ENCODE results near the gene NFIX. TPM values are rescaled to one million over a fixed set of nuclear protein-coding genes. Genes with fewer than 3 reads are reported as not detected.

NFIX gene
- polyA plus RNA-seq, 3 donors = 0.25 to 3.7 (median 0.90) TPM

GRCh38 chr19:12993562-12993961 is 1.7 kb upstream of the NFIX start:
- peaks cover 30 to 45% (median 40%) of the 10 kb centered on the region in 3 donors for H3K27me3 Mint-ChIP-seq (ENCODE audit: low read depth in 3 of 3)
- Histone ChIP-seq H3K9ac (ENCODE audit: insufficient read depth, low read length, poor library complexity, severe bottlenecking) (no peak overlapping the region), H3K4me3 (replicated peaks in 1 of 3; ENCODE audit: low read depth in 2 of 3, low read length in 3 of 3) (no peak overlapping the region), H3K9me3 (replicated peaks in 1 of 2; ENCODE audit: control insufficient read depth in 1 of 2, insufficient read depth in 1 of 2, low read length in 2 of 2) (peaks cover 0 to 4% of the 10 kb centered on the region in 2 donors), H3K27me3 (ENCODE audit: control insufficient read depth in 2 of 2, insufficient read depth in 2 of 2, low read length in 2 of 2) (peaks cover 0 to 28% of the 10 kb centered on the region in 2 donors), H3K36me3 (replicated peaks in 1 of 2; ENCODE audit: control insufficient read depth in 1 of 2, insufficient read depth in 2 of 2, low read length in 2 of 2) (no peaks in the 10 kb centered on the region), H3K27ac (ENCODE audit: low read depth in 1 of 2, low read length in 2 of 2) (no peak overlapping the region), H3K4me2 (replicated peaks; ENCODE audit: extremely low read depth, low read length, poor library complexity, severe bottlenecking) (no peak overlapping the region), H3K79me2 (ENCODE audit: insufficient read depth, low read length) (no peaks in the 10 kb centered on the region), H3K4me1 (ENCODE audit: control insufficient read depth in 1 of 2, insufficient read depth in 2 of 2, low read length in 2 of 2) (peaks cover 13 to 17% of the 10 kb centered on the region in 2 donors), H4K20me1 (ENCODE audit: insufficient read depth, low read length) (peaks cover 10% of the 10 kb centered on the region), H2AFZ (ENCODE audit: insufficient read depth, low read depth, low read length, poor library complexity, severe bottlenecking) (no peak overlapping the region)
- H3K27ac Mint-ChIP-seq = no peak overlapping the region
- H3K9me3 Mint-ChIP-seq = peaks cover 0 to 6% (median 2%) of the 10 kb centered on the region in 7 donors
- peaks cover 0 to 12% of the 10 kb centered on the region in 2 donors for H3K36me3 Mint-ChIP-seq
- no peak for TF ChIP-seq CTCF (IDR thresholded peaks at IDR 0.05)
- WGBS (ENCODE audit: insufficient coverage) = 95% methylated on average over 6 of the region's 7 CpGs
- peaks cover 11% of the 10 kb centered on the region for H3K4me1 Mint-ChIP-seq
- peak overlapping the region in 1 of 2 donors; percentile 94 for H3K4me3 Mint-ChIP-seq
- intact Hi-C loops (cut with micrococcal nuclease) = no loop called here
- DNase-seq = no peak

- Histone ChIP-seq H2AFZ (ENCODE audit: insufficient read depth, low read depth, low read length, poor library complexity, severe bottlenecking) (peak overlapping the region; percentile 59), H3K9me3 (replicated peaks in 1 of 2; ENCODE audit: control insufficient read depth in 1 of 2, insufficient read depth in 1 of 2, low read length in 2 of 2) (no peaks in the 10 kb centered on the region), H3K9ac (ENCODE audit: insufficient read depth, low read length, poor library complexity, severe bottlenecking) (peak overlapping the region; percentile 56), H3K36me3 (replicated peaks in 1 of 2; ENCODE audit: control insufficient read depth in 1 of 2, insufficient read depth in 2 of 2, low read length in 2 of 2) (no peaks in the 10 kb centered on the region), H3K4me1 (ENCODE audit: control insufficient read depth in 1 of 2, insufficient read depth in 2 of 2, low read length in 2 of 2) (peaks cover 13 to 17% of the 10 kb centered on the region in 2 donors), H3K79me2 (ENCODE audit: insufficient read depth, low read length) (no peaks in the 10 kb centered on the region), H3K27me3 (ENCODE audit: control insufficient read depth in 2 of 2, insufficient read depth in 2 of 2, low read length in 2 of 2) (peaks cover 0 to 28% of the 10 kb centered on the region in 2 donors), H3K4me3 (replicated peaks in 1 of 3; ENCODE audit: low read depth in 2 of 3, low read length in 3 of 3) (peak overlapping the region; percentile 61 to 75 (median 65)), H3K27ac (ENCODE audit: low read depth in 1 of 2, low read length in 2 of 2) (no peak overlapping the region), H4K20me1 (ENCODE audit: insufficient read depth, low read length) (peaks cover 10% of the 10 kb centered on the region), H3K4me2 (replicated peaks; ENCODE audit: extremely low read depth, low read length, poor library complexity, severe bottlenecking) (peak overlapping the region; percentile 88)
- peaks cover 0 to 20% of the 10 kb centered on the region in 2 donors for H3K36me3 Mint-ChIP-seq
- no peak for TF ChIP-seq CTCF (IDR thresholded peaks at IDR 0.05)
- H3K27ac Mint-ChIP-seq = peak overlapping the region in 2 of 7 donors; percentile 26 to 73
- peaks cover 11% of the 10 kb centered on the region for H3K4me1 Mint-ChIP-seq
- intact Hi-C loops (cut with micrococcal nuclease) = no loop called here
- DNase-seq = no peak
- WGBS (ENCODE audit: insufficient coverage) = under 1% methylated on average over 124 of the region's 129 CpGs
- peaks cover 0 to 6% (median 2%) of the 10 kb centered on the region in 7 donors for H3K9me3 Mint-ChIP-seq
- H3K4me3 Mint-ChIP-seq = peak overlapping the region; percentile 93 to 99
- H3K27me3 Mint-ChIP-seq (ENCODE audit: low read depth in 3 of 3) = peaks cover 30 to 45% (median 40%) of the 10 kb centered on the region in 3 donors
Measured at GRCh38 chr19:12995596-12996405, 526 bp downstream of the NFIX start.
